Measurements from ENCODE around the gene GBX2. TPM values are rescaled to one million over a fixed set of nuclear protein-coding genes. Genes with fewer than 3 reads are reported as not detected.

GBX2 gene
- total RNA-seq, 6 experiments from 2014 or later = not detected

DNA sequence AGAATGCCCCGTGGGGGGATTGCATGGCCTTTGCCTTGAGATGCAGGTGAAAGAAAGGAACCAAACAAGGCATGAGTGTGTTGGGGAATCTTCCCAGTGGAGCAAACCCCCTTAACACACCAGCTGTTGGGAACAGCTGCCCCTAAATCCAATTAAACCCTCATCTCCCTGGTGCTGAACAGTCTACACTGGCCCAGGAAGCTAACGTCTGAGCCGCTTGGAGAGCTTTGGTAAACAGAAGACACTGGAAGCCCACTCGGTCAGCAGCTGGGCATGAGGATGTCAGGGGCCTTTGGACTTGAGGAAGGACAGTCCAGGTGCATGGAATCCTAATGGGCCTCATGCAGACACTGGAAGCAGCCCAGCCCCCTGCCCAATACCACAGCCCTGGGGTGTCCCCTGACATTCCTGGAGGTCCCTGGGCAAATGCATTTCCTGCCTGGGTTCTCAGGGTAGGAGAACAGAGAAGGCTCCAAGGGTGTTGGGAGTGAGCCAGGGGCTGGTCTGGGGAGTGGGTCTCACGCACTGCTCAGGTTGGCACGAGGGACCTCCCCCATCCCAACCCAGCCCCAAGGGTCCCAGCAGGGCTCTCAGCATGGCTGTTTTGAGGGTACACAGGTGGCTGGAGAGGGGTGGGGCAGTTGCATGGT is 37.7 kb downstream of the GBX2 start:
- no peak overlapping the region for H3K4me3 ChIP-seq
- H3K27ac ChIP-seq = no peak overlapping the region
- no peaks in the 10 kb centered on the region for H3K4me1 ChIP-seq
- no peaks in the 10 kb centered on the region for H3K36me3 ChIP-seq
- 90% methylated on average over 2 of the region's 6 CpGs for WGBS (ENCODE audit: insufficient coverage, low coverage, low lambda C conversion rate, missing lambda C conversion rate)
- no peak for TF ChIP-seq POLR2A (IDR thresholded peaks at IDR 0.05)
- TF ChIP-seq, protein P1, sequence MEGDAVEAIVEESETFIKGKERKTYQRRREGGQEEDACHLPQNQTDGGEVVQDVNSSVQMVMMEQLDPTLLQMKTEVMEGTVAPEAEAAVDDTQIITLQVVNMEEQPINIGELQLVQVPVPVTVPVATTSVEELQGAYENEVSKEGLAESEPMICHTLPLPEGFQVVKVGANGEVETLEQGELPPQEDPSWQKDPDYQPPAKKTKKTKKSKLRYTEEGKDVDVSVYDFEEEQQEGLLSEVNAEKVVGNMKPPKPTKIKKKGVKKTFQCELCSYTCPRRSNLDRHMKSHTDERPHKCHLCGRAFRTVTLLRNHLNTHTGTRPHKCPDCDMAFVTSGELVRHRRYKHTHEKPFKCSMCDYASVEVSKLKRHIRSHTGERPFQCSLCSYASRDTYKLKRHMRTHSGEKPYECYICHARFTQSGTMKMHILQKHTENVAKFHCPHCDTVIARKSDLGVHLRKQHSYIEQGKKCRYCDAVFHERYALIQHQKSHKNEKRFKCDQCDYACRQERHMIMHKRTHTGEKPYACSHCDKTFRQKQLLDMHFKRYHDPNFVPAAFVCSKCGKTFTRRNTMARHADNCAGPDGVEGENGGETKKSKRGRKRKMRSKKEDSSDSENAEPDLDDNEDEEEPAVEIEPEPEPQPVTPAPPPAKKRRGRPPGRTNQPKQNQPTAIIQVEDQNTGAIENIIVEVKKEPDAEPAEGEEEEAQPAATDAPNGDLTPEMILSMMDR (IDR thresholded peaks at IDR 0.05) = no peak
- H3K27me3 ChIP-seq = no peaks in the 10 kb centered on the region
- ATAC-seq = no peak
- no peak for DNase-seq
- intact Hi-C loops (cut with DNase I) = no loop called here
- H3K9me3 ChIP-seq = no peaks in the 10 kb centered on the region

DNA sequence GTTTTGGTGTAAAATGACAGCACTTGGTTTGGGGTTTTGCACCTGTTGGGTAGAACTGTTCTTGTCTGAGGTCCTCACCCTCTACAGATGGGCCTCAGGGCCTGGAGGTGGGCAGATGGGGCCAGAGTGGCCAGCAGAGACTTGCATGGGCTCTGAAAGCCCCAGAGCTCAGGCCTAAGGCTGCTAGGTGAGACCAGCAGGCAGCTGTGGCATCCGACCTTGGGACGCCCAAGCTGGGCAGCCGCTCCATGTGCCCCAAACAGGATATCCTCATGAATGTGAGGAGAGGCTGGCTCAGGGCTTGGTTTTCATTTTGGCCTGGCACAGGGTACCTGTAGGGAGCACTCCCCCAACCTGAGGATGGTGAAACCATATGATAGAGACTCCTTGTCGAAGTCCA is 38.3 kb downstream of the GBX2 start:
- intact Hi-C loops (cut with DNase I) = no loop called here
- no peaks in the 10 kb centered on the region for H3K36me3 ChIP-seq
- WGBS (ENCODE audit: insufficient coverage, low coverage, low lambda C conversion rate, missing lambda C conversion rate) = no CpG with 5 or more reads among the region's 4 CpGs
- ATAC-seq (no peak), DNase-seq (peak in 1 of 3 donors; percentile 1)
- no peaks in the 10 kb centered on the region for H3K9me3 ChIP-seq
- H3K27me3 ChIP-seq = no peaks in the 10 kb centered on the region
- H3K27ac ChIP-seq = no peak overlapping the region
- TF ChIP-seq POLR2A (IDR thresholded peaks at IDR 0.05) = no peak
- TF ChIP-seq, protein P1 (IDR thresholded peaks at IDR 0.05) = no peak
- H3K4me1 ChIP-seq = no peaks in the 10 kb centered on the region
- H3K4me3 ChIP-seq = no peak overlapping the region

DNA sequence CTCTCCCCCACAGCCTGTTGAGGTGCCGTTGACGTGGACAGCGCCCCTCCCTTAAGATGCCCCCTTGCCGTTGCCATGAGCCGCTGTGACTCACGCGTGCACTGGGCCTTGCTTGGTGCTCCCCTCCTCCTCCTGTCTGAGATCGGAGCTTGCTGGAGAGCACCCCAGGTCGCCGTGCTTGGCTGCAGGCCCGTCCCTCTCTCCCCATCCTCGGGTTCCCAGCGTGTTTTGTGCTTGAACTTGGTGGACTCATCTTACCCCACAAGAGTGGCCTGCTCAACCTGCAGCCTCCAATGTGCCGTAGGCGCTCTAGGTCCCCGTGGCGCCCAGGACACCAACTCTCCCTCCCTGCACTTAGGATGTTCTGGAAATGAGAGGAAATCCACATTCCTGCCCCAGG is 39.9 kb downstream of the GBX2 start:
- H3K27ac ChIP-seq = no peak overlapping the region
- no peak overlapping the region for H3K4me3 ChIP-seq
- TF ChIP-seq POLR2A (IDR thresholded peaks at IDR 0.05) = no peak
- TF ChIP-seq, protein P1 (IDR thresholded peaks at IDR 0.05) = no peak
- DNase-seq = peak in 1 of 3 donors; percentile 35
- no peaks in the 10 kb centered on the region for H3K9me3 ChIP-seq
- no peaks in the 10 kb centered on the region for H3K36me3 ChIP-seq
- no peaks in the 10 kb centered on the region for H3K27me3 ChIP-seq
- no peak for ATAC-seq
- intact Hi-C loops (cut with DNase I) = no loop called here
- 80% methylated on average over 2 of the region's 17 CpGs for WGBS (ENCODE audit: insufficient coverage, low coverage, low lambda C conversion rate, missing lambda C conversion rate)
- no peaks in the 10 kb centered on the region for H3K4me1 ChIP-seq

DNA sequence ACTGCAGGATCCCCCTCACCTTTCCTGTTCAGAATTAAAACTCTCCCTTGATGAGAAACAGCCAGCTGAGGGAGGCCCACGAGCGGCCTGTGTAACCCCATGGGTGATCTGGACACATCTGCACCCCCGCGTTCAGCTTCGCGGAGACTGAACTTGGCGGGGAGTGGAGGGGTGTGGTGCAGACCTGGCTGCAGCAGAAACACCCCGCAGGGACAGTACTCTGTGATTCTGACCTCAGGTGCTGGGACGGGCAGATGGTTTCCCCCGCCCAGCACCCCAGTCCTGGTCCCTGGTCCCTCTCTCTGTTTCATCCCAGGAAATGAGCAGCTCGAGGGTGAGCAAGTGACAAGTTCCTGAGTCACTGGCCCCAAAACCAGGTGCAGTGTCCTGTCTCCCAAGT is 41.2 kb downstream of the GBX2 start:
- intact Hi-C loops (cut with DNase I) = no loop called here

More for the DNA sequence above, 41.2 kb downstream of the GBX2 start:
- Histone ChIP-seq H3K36me3 (no peaks in the 10 kb centered on the region), H3K9me3 (no peaks in the 10 kb centered on the region), H3K27ac (no peak overlapping the region), H3K4me1 (no peaks in the 10 kb centered on the region), H3K4me3 (no peak overlapping the region), H3K27me3 (no peaks in the 10 kb centered on the region)
- DNase-seq (peak in 1 of 3 donors; percentile 41), ATAC-seq (no peak)
- TF ChIP-seq POLR2A (IDR thresholded peaks at IDR 0.05) = no peak
- TF ChIP-seq, protein P1 (IDR thresholded peaks at IDR 0.05) = no peak
- WGBS (ENCODE audit: insufficient coverage, low coverage, low lambda C conversion rate, missing lambda C conversion rate) = 60% methylated on average over 1 of the region's 11 CpGs
